ENCODE measurements around the gene TPPP3. TPM values are rescaled to one million over a fixed set of nuclear protein-coding genes. Genes with fewer than 3 reads are reported as not detected.

The TPPP3 gene
- total RNA-seq, 1 experiment from 2014 or later = 0.95 TPM

- ATAC-seq = no peak
- H3K27ac ChIP-seq (ENCODE audit: low read length) = no peak overlapping the region
- no peaks in the 10 kb centered on the region for H3K4me1 ChIP-seq (ENCODE audit: control insufficient read depth, insufficient read depth, low read length)
- intact Hi-C loops (cut with micrococcal nuclease; ENCODE audit: unreplicated experiment) = no loop called here
- no peaks in the 10 kb centered on the region for H3K27me3 ChIP-seq (ENCODE audit: control insufficient read depth, insufficient read depth, low read length)
- CTCF ChIA-PET = interaction anchor here (0.7 kb wide), 1 partner anchor 13 kb away, joined by 3 read pairs; no protein-coding TSS in a partner anchor
- H3K9me3 ChIP-seq (ENCODE audit: control insufficient read depth, insufficient read depth, low read depth, low read length) = no peaks in the 10 kb centered on the region
- H3K4me3 ChIP-seq (ENCODE audit: low read depth in 2 of 2, low read length in 2 of 2) = no peak overlapping the region
- POLR2A ChIA-PET = no interaction called here
- DNase-seq (ENCODE audit: low read depth, low spot score) = no peak
- BruUV-seq (replicated peaks) = no TSS peak
- no peaks in the 10 kb centered on the region for H3K36me3 ChIP-seq (ENCODE audit: control insufficient read depth, insufficient read depth, low read length)
- in situ Hi-C loops (cut with HindIII; ENCODE audit: low pct_unique_long_range_greater_than_20kb, low sequenced_read_pairs) = no loop called here
- TF ChIP-seq REST (IDR thresholded peaks at IDR 0.05; ENCODE audit: insufficient read depth in 1 of 2, low read depth in 2 of 2, low read length in 1 of 2) (no peak), CTCF (IDR thresholded peaks at IDR 0.05) (no peak), SIN3A (IDR thresholded peaks at IDR 0.05; ENCODE audit: borderline replicate concordance, insufficient read depth, low read depth, low read length) (no peak), POLR2AphosphoS5 (IDR thresholded peaks at IDR 0.05; ENCODE audit: low read depth, low read length) (no peak), TCF7L2 (IDR thresholded peaks at IDR 0.05; ENCODE audit: low read depth, low read length) (no peak)
Observed at GRCh38 chr16:67384778-67385510, 8.4 kb downstream of the TPPP3 start.

- no peaks in the 10 kb centered on the region for H3K4me1 ChIP-seq (ENCODE audit: control insufficient read depth, insufficient read depth, low read length)
- TF ChIP-seq CTCF (IDR thresholded peaks at IDR 0.05) = no peak
- TF ChIP-seq SIN3A (IDR thresholded peaks at IDR 0.05; ENCODE audit: borderline replicate concordance, insufficient read depth, low read depth, low read length) = no peak
- TF ChIP-seq REST (IDR thresholded peaks at IDR 0.05; ENCODE audit: insufficient read depth in 1 of 2, low read depth in 2 of 2, low read length in 1 of 2) = no peak
- TF ChIP-seq POLR2AphosphoS5 (IDR thresholded peaks at IDR 0.05; ENCODE audit: low read depth, low read length) = no peak
- no peak for TF ChIP-seq TCF7L2 (IDR thresholded peaks at IDR 0.05; ENCODE audit: low read depth, low read length)
- H3K9me3 ChIP-seq (ENCODE audit: control insufficient read depth, insufficient read depth, low read depth, low read length) = no peaks in the 10 kb centered on the region
- H3K27me3 ChIP-seq (ENCODE audit: control insufficient read depth, insufficient read depth, low read length) = no peaks in the 10 kb centered on the region
- ATAC-seq (no peak), DNase-seq (ENCODE audit: low read depth, low spot score) (no peak)
- CTCF ChIA-PET = no interaction called here
- no peak overlapping the region for H3K4me3 ChIP-seq (ENCODE audit: low read depth in 2 of 2, low read length in 2 of 2)
- in situ Hi-C loops (cut with HindIII; ENCODE audit: low pct_unique_long_range_greater_than_20kb, low sequenced_read_pairs) (no loop called here), intact Hi-C loops (cut with micrococcal nuclease; ENCODE audit: unreplicated experiment) (no loop called here)
- no peak overlapping the region for H3K27ac ChIP-seq (ENCODE audit: low read length)
- POLR2A ChIA-PET = no interaction called here
- no TSS peak for BruUV-seq (replicated peaks)
- no peaks in the 10 kb centered on the region for H3K36me3 ChIP-seq (ENCODE audit: control insufficient read depth, insufficient read depth, low read length)
Observed at GRCh38 chr16:67383284-67383683, 10.0 kb downstream of the TPPP3 start.
